K562 (cell line): Measurements from ENCODE around the gene RPLP2. TPM values are rescaled to one million over a fixed set of nuclear protein-coding genes. Genes with fewer than 3 reads are reported as not detected.

Source experiments
- AFF1 ChIP-seq, 2 experiments: fragments of 450-650 bp; IDR thresholded peaks; 2 replicates each; pipeline ENCODE4 v1.6.1; 2018; ENCODE audit warnings: mild to moderate bottlenecking in 2 of 2, low read depth in 1 of 2; ENCODE audit not compliant: partially characterized antibody in 2 of 2
- CBX1 ChIP-seq: sonication (generic); IDR thresholded peaks from 2 replicates; pipeline ENCODE4 v1.6.1; 2016; ENCODE audit warnings: antibody characterized with exemption, low read depth, mild to moderate bottlenecking
- CREM ChIP-seq: IDR thresholded peaks from 2 replicates; pipeline ENCODE4 v1.6.1; 2014; ENCODE audit warnings: antibody characterized with exemption, low read depth
- EWSR1 ChIP-seq: fragments of 450-650 bp; IDR thresholded peaks from 2 replicates; pipeline ENCODE4 v1.6.1; 2018; ENCODE audit warnings: borderline replicate concordance, mild to moderate bottlenecking, low read depth, moderate library complexity; ENCODE audit not compliant: partially characterized antibody
- HDAC6 ChIP-seq: IDR thresholded peaks from 2 replicates; pipeline ENCODE4 v1.6.1; 2012; ENCODE audit warnings: low read depth, mild to moderate bottlenecking, control low read depth, inconsistent platforms, low read length, moderate library complexity
- MAX ChIP-seq: sonication (generic); formaldehyde crosslinking; IDR thresholded peaks from 2 replicates; pipeline ENCODE4 v1.9.0; 2022; ENCODE audit warnings: mild to moderate bottlenecking, missing genetic modification reagents
- MCM3 ChIP-seq: fragments of 450-650 bp; IDR thresholded peaks from 2 replicates; pipeline ENCODE4 v1.6.1; 2016
- NEUROD1 ChIP-seq: fragments of 150-350 bp; IDR thresholded peaks from 2 replicates; pipeline ENCODE4 v1.6.1; 2014; ENCODE audit warnings: borderline replicate concordance, low read length, low read depth; ENCODE audit not compliant: partially characterized antibody
- PHF8 ChIP-seq: fragments of 200-600 bp; sonication (generic); IDR thresholded peaks from 2 replicates; pipeline ENCODE4 v1.6.1; 2012; ENCODE audit warnings: mixed run types, mild to moderate bottlenecking, inconsistent platforms, low read length, moderate library complexity, borderline replicate concordance
- RBM22 ChIP-seq: fragments of 200-400 bp; formaldehyde crosslinking; IDR thresholded peaks from 2 replicates; pipeline ENCODE4 v1.6.1; 2018; ENCODE audit warnings: low read length, low read depth; ENCODE audit not compliant: poor library complexity, severe bottlenecking
- RUNX1 ChIP-seq: sonication (generic); IDR thresholded peaks from 2 replicates; pipeline ENCODE4 v1.6.1; 2016; ENCODE audit warnings: antibody characterized with exemption, low read depth
- SMC3 ChIP-seq: conservative IDR thresholded peaks from 2 replicates; pipeline ENCODE4 v1.6.1; 2011; ENCODE audit warnings: low read depth, low read length, improper control_type of control experiment; ENCODE audit not compliant: insufficient read depth
- SOX6 ChIP-seq: fragments of 450-650 bp; IDR thresholded peaks from 2 replicates; pipeline ENCODE4 v1.6.1; 2014; ENCODE audit warnings: mild to moderate bottlenecking
- ZC3H11A ChIP-seq: IDR thresholded peaks from 2 replicates; pipeline ENCODE4 v1.6.1; 2012; ENCODE audit warnings: low read depth, low read length, improper control_type of control experiment
- ZNF121 ChIP-seq: sonication (generic); formaldehyde crosslinking; conservative IDR thresholded peaks from 2 replicates; pipeline ENCODE4 v1.8.0; 2022; ENCODE audit warnings: missing genetic modification reagents
- ZNF175 ChIP-seq: fragments of 200-800 bp; sonication (Bioruptor generic); IDR thresholded peaks from 2 replicates; pipeline ENCODE4 v1.6.1; 2016; ENCODE audit warnings: low read depth, mild to moderate bottlenecking, missing genetic modification characterization, missing compliant biosample characterization
- ZNF311 ChIP-seq: fragments of 250-450 bp; sonication (Bioruptor Pico); IDR thresholded peaks from 2 replicates; pipeline ENCODE4 v1.4.0; 2020; ENCODE audit warnings: mild to moderate bottlenecking, moderate library complexity
- ZNF444 ChIP-seq: fragments of 250-450 bp; sonication (Bioruptor Pico); IDR thresholded peaks from 2 replicates; pipeline ENCODE4 v1.4.0; 2020; ENCODE audit warnings: mild to moderate bottlenecking, moderate library complexity
- ZNF551 ChIP-seq: fragments of 250-450 bp; sonication (Bioruptor Pico); IDR thresholded peaks from 2 replicates; pipeline ENCODE4 v1.5.0; 2021; ENCODE audit warnings: mild to moderate bottlenecking, moderate library complexity
- ZNF764 ChIP-seq: fragments of 250-450 bp; sonication (Bioruptor Pico); IDR thresholded peaks from 2 replicates; pipeline ENCODE4 v1.4.0; 2020; ENCODE audit warnings: low read depth, mild to moderate bottlenecking, moderate library complexity
- polyA plus RNA-seq, 8 experiments: library from polyadenylated mRNA; depleted of rRNA in 4 of 8; stranded (reverse) in 5 of 8; unstranded in 3 of 8; fragments of >200 nt; fragmentation: Nextera tagmentation in 2 of 8; fragmentation: Illumina TruSeq in 1 of 8; extraction: Ambion mirVana in 2 of 8; extraction: Trizol in 1 of 8; gene quantifications; 2 replicates each; pipeline versions ENCODE4 v1.2.1 to v1.2.3, GENCODE V29; 2011 to 2014; ENCODE audit warnings: inconsistent platforms in 1 of 8, missing spikeins in 1 of 8
- total RNA-seq, 7 experiments: library from RNA; depleted of rRNA in 6 of 7; stranded (reverse); fragments of >200 nt in 6 of 7; fragmentation: Illumina TruSeq in 2 of 7; extraction: Trizol in 2 of 7; gene quantifications; 2 replicates each; pipeline versions ENCODE4 v1.2.1 to v1.2.3, GENCODE V29; 2011 to 2021; ENCODE audit warnings: low replicate concordance in 1 of 7
- TF ChIP-seq, protein P1 (sequence below): fragments of 450-650 bp; formaldehyde crosslinking; IDR thresholded peaks from 2 replicates; pipeline ENCODE4 v1.4.0; 2022; ENCODE audit warnings: mild to moderate bottlenecking, moderate library complexity
- TF ChIP-seq, protein P2 (sequence below): fragments of 450-650 bp; conservative IDR thresholded peaks from 2 replicates; pipeline ENCODE4 v1.6.1; 2016; ENCODE audit warnings: missing genetic modification characterization, low read depth, mild to moderate bottlenecking, control low read depth, missing compliant biosample characterization

The RPLP2 gene
- total and polyA plus RNA-seq, 9 of the 15 experiments (the other 6 are each of a cell fraction or from before 2014, with no cell fraction given): 528 to 3,807 (median 1,633) TPM

GRCh38 chr11:797296-798092 lies 12.3 kb upstream of the RPLP2 start (continued):
- TF ChIP-seq RUNX1: no peak
- no peak for TF ChIP-seq ZNF121
- no peak for TF ChIP-seq ZC3H11A
- no peak for TF ChIP-seq ZNF175 (CRISPR knock-in tag)
- TF ChIP-seq ZNF311: 0 out of 2 replicates have a peak, but pooled peaks have one; percentile 27
- no peak for TF ChIP-seq SOX6
- TF ChIP-seq MCM3: no peak
- no peak for TF ChIP-seq AFF1 (IDR thresholded peaks at IDR 0.05; ENCODE audit: low read depth in 1 of 2, partially characterized antibody in 2 of 2)
- no peak for TF ChIP-seq CBX1
- TF ChIP-seq, protein P1, sequence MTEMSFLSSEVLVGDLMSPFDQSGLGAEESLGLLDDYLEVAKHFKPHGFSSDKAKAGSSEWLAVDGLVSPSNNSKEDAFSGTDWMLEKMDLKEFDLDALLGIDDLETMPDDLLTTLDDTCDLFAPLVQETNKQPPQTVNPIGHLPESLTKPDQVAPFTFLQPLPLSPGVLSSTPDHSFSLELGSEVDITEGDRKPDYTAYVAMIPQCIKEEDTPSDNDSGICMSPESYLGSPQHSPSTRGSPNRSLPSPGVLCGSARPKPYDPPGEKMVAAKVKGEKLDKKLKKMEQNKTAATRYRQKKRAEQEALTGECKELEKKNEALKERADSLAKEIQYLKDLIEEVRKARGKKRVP (CRISPR knock-in tag): no peak
- no peak for TF ChIP-seq SMC3
- no peak for TF ChIP-seq EWSR1
- TF ChIP-seq MAX (CRISPR knock-in tag): peak; percentile 85
- TF ChIP-seq ZNF444 (CRISPR knock-in tag): no peak
- TF ChIP-seq HDAC6: no peak
- TF ChIP-seq ZNF764 (CRISPR knock-in tag): no peak
- peak; percentile 63; the same call in 1 of the 2 replicates for TF ChIP-seq PHF8
- TF ChIP-seq, protein P2, sequence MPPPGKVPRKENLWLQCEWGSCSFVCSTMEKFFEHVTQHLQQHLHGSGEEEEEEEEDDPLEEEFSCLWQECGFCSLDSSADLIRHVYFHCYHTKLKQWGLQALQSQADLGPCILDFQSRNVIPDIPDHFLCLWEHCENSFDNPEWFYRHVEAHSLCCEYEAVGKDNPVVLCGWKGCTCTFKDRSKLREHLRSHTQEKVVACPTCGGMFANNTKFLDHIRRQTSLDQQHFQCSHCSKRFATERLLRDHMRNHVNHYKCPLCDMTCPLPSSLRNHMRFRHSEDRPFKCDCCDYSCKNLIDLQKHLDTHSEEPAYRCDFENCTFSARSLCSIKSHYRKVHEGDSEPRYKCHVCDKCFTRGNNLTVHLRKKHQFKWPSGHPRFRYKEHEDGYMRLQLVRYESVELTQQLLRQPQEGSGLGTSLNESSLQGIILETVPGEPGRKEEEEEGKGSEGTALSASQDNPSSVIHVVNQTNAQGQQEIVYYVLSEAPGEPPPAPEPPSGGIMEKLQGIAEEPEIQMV (tag): no peak
- TF ChIP-seq NEUROD1: peak; percentile 29
- TF ChIP-seq CREM: no peak; the same call in 1 of the 2 replicates
- peak; percentile 53 for TF ChIP-seq RBM22
- no peak for TF ChIP-seq ZNF551 (CRISPR knock-in tag)
